Thyroid gland (tissue), 4 donors: ENCODE results near the gene SETD1B.
"Not testable (repeated sequence)": the region's sequence is repeated elsewhere in the genome, so short reads cannot be mapped to it uniquely, and the experiment has no call there.

Experiments used
- POLR2A ChIP-seq, 2 donors: fragments of 450-650 bp; IDR thresholded peaks; one replicate each; pipeline ENCODE4 v1.6.1; 2017; ENCODE audit warnings: antibody characterized with exemption in 2 of 2, mild to moderate bottlenecking in 2 of 2, moderate library complexity in 1 of 2
- TF ChIP-seq, protein P1 (sequence below), 6 experiments: fragments of 200-600 bp in 3 of 6; fragments of 450-650 bp in 3 of 6; sonication (generic) in 3 of 6; IDR thresholded peaks; one replicate each; pipeline ENCODE4 v1.5.1; 2016 to 2019; ENCODE audit warnings: antibody characterized with exemption in 6 of 6, mild to moderate bottlenecking in 2 of 6, inconsistent platforms in 1 of 6, moderate library complexity in 1 of 6

DNA sequence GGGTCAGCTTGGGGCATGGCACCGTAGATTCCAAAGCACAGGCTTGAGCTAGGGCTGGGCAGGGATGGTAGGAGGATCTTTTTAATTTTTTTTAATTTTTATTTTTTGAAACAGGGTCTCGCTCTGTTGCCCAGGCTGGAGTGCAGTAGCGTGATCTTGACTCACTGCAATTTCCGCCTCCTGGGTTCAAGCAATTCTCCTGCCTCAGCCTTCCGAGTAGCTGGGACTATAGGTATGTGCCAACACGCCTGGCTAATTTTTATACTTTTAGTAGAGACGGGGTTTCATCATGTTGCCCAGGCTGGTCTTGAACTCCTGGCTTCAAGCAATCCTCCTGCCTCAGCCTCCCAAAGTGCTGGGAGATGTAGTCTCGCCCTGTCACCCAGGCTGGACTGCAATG is 13.0 kb upstream of the SETD1B start:
- TF ChIP-seq, protein P1, sequence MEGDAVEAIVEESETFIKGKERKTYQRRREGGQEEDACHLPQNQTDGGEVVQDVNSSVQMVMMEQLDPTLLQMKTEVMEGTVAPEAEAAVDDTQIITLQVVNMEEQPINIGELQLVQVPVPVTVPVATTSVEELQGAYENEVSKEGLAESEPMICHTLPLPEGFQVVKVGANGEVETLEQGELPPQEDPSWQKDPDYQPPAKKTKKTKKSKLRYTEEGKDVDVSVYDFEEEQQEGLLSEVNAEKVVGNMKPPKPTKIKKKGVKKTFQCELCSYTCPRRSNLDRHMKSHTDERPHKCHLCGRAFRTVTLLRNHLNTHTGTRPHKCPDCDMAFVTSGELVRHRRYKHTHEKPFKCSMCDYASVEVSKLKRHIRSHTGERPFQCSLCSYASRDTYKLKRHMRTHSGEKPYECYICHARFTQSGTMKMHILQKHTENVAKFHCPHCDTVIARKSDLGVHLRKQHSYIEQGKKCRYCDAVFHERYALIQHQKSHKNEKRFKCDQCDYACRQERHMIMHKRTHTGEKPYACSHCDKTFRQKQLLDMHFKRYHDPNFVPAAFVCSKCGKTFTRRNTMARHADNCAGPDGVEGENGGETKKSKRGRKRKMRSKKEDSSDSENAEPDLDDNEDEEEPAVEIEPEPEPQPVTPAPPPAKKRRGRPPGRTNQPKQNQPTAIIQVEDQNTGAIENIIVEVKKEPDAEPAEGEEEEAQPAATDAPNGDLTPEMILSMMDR (IDR thresholded peaks at IDR 0.05) = not testable (repeated sequence)
- not testable (repeated sequence) for TF ChIP-seq POLR2A (IDR thresholded peaks at IDR 0.05)
